NCI-H2196 treated with DMSO at 0.1 percent for 48 hours (cell line): Measurements from ENCODE around the gene MAPK1.
A peak's percentile ranks its signal among the peaks of the same experiment; 100 is the strongest.
"Not testable (repeated sequence)": the region's sequence is repeated elsewhere in the genome, so short reads cannot be mapped to it uniquely, and the experiment has no call there.

Experiments
- DNase-seq: peaks from one replicate; lab custom pipeline; 2025; ENCODE audit not compliant: unreplicated experiment; lab: John Stamatoyannopoulos, UW

The MAPK1 gene

GRCh38 chr22:21867528-21868266 is at the start of gene MAPK1:
Gene MAPK1, minus strand, starts transcription at chr22:21867645. Its CDS starts 205 bp downstream, at chr22:21867440.
- peak; percentile 68 for DNase-seq

- no peak for DNase-seq
These were observed 49.0 kb upstream of the MAPK1 start for GRCh38 chr22:21916309-21916918.

- no peak for DNase-seq
These were observed 48.3 kb upstream of the MAPK1 start for GRCh38 chr22:21915624-21916308.

- DNase-seq: not testable (repeated sequence)
These were observed 46.7 kb upstream of the MAPK1 start for GRCh38 chr22:21914033-21914642.

GRCh38 chr22:21910367-21910766 is 42.9 kb upstream of the MAPK1 start:
- not testable (repeated sequence) for DNase-seq

- DNase-seq: no peak
These were observed 42.4 kb upstream of the MAPK1 start for GRCh38 chr22:21909871-21910270.

GRCh38 chr22:21907638-21908522 is 40.4 kb upstream of the MAPK1 start:
- no peak for DNase-seq

- DNase-seq: not testable (repeated sequence)
These were observed 37.8 kb upstream of the MAPK1 start for GRCh38 chr22:21905234-21905633.

GRCh38 chr22:21904250-21904789 is 36.9 kb upstream of the MAPK1 start:
- no peak for DNase-seq

- no peak for DNase-seq
These were observed 35.8 kb upstream of the MAPK1 start for GRCh38 chr22:21903283-21903682.

GRCh38 chr22:21902296-21903087 is 35.0 kb upstream of the MAPK1 start:
- no peak for DNase-seq

GRCh38 chr22:21898354-21898896 is 31.0 kb upstream of the MAPK1 start:
- DNase-seq: no peak

GRCh38 chr22:21896951-21897513 is 29.6 kb upstream of the MAPK1 start:
- DNase-seq: no peak

GRCh38 chr22:21896275-21896674 is 28.8 kb upstream of the MAPK1 start:
- not testable (repeated sequence) for DNase-seq

GRCh38 chr22:21894799-21895198 is 27.4 kb upstream of the MAPK1 start:
- no peak for DNase-seq

GRCh38 chr22:21889251-21889990 is 22.0 kb upstream of the MAPK1 start:
- no peak for DNase-seq

GRCh38 chr22:21887841-21888240 is 20.4 kb upstream of the MAPK1 start:
- DNase-seq: no peak

GRCh38 chr22:21883930-21884329 is 16.5 kb upstream of the MAPK1 start:
- not testable (repeated sequence) for DNase-seq
